Activated T-helper 17 cell treated with anti-CD3 and anti-CD28 coated beads, Interleukin-2, amount 50 U/mL, for 72 hours (primary cell): ENCODE data around the gene LFNG. TPM values are rescaled to one million over a fixed set of nuclear protein-coding genes. Genes with fewer than 3 reads are reported as not detected.
A peak's percentile ranks its signal among the peaks of the same experiment; 100 is the strongest.

Experiments used
- ATAC-seq: fragments of 150-1000 bp; cut with Tn5 transposase; replicated peaks from 2 replicates; pipeline ENCODE4 v1.10.0; 2021; ENCODE audit warnings: mild to moderate bottlenecking, moderate library complexity
- H3K27ac Mint-ChIP-seq: one replicate; pipeline ENCODE4 v1.8.0; 2022; ENCODE audit warnings: mixed read lengths
- H3K27me3 Mint-ChIP-seq: one replicate; pipeline ENCODE4 v1.8.0; 2022; ENCODE audit warnings: mixed read lengths
- H3K36me3 Mint-ChIP-seq: one replicate; pipeline ENCODE4 v1.8.0; 2022; ENCODE audit warnings: low read depth, mild to moderate bottlenecking, mixed read lengths
- H3K4me1 Mint-ChIP-seq: one replicate; pipeline ENCODE4 v1.8.0; 2022; ENCODE audit warnings: mixed read lengths
- H3K4me3 Mint-ChIP-seq: one replicate; pipeline ENCODE4 v1.8.0; 2022; ENCODE audit warnings: mild to moderate bottlenecking, mixed read lengths
- H3K9me3 Mint-ChIP-seq: one replicate; pipeline ENCODE4 v1.8.0; 2022; ENCODE audit warnings: mixed read lengths
- total RNA-seq, 2 donors: library from RNA; stranded (reverse); gene quantifications; one replicate each; pipeline ENCODE4 v1.2.3, GENCODE V29; 2022

Gene LFNG
- total RNA-seq, 2 donors from 2014 or later: 42.6 to 48.8 TPM

DNA sequence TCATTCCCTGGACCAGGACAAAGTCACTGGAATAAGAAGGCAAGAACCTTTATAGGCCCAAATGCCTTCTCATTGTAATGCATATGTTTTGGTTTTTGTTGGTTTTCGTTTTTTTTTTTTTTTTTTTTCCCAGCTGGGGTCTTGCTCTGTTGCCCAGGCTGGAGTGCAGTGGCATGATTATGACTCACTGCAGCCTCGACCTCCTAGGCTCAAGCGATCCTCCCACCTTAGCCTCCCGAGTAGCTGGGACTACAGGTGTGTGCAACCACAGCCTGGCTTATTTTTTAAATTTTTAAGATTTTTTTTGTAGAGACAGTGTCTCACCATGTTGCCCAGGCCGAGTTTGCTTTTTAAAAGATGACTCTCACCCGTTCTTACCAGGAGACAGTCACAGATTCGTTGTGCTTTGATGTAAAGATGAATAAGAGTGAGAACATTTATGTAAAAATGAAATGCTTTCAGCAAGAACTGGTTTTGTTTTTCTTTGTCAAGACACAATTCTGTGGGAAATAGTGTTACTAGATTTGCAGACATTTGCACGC, 46.8 kb downstream of the LFNG start:
- no peak overlapping the region for H3K27ac Mint-ChIP-seq
- ATAC-seq: peak; percentile 82
- no peaks in the 10 kb centered on the region for H3K36me3 Mint-ChIP-seq
- peaks cover 11% of the 10 kb centered on the region for H3K4me1 Mint-ChIP-seq
- H3K9me3 Mint-ChIP-seq: no peaks in the 10 kb centered on the region
- H3K27me3 Mint-ChIP-seq: no peaks in the 10 kb centered on the region
- H3K4me3 Mint-ChIP-seq: peak overlapping the region; percentile 71

DNA sequence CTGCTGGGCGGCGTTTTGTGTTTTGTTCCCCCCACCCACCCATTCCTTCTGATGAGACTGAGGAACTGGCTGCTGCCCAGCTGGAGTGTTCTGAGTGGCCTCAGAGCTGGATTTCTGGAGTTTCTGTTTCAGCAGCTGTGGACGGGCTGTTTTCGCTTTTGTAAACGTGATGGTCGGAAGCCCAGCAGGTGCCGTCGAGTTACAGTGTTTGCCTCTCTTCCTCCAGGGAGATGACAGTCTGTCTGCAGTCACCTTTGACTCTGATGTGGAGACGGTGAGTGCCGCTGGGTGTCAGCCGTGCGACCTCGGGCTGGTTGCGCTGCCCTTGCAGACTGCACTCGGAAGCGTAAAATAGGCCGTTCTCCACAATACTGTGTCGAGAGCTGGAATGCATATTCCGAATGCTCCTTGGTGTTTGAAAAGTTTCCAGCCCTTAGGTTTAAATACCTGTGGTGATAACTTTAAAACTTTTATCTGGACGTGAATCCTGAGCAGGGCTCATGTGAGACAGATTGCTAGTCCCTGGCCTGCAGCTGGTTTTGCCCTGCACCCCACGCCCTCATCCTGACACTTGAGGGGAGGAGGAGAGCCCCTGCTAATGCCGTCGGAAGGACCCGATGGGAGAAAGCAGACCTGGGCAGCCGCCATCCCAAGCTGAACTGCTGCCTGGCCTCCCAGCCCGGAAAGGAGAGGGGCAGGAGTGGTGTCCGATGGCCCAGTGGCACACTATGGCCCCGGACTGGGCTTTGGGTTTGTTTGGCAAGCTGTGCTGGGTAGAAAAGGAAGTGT, 47.5 kb downstream of the LFNG start:
- peak overlapping the region; percentile 71 for H3K4me3 Mint-ChIP-seq
- H3K27me3 Mint-ChIP-seq: no peaks in the 10 kb centered on the region
- H3K27ac Mint-ChIP-seq: no peak overlapping the region
- H3K9me3 Mint-ChIP-seq: no peaks in the 10 kb centered on the region
- H3K4me1 Mint-ChIP-seq: peaks cover 7% of the 10 kb centered on the region
- H3K36me3 Mint-ChIP-seq: no peaks in the 10 kb centered on the region
- ATAC-seq: peak; percentile 88

DNA sequence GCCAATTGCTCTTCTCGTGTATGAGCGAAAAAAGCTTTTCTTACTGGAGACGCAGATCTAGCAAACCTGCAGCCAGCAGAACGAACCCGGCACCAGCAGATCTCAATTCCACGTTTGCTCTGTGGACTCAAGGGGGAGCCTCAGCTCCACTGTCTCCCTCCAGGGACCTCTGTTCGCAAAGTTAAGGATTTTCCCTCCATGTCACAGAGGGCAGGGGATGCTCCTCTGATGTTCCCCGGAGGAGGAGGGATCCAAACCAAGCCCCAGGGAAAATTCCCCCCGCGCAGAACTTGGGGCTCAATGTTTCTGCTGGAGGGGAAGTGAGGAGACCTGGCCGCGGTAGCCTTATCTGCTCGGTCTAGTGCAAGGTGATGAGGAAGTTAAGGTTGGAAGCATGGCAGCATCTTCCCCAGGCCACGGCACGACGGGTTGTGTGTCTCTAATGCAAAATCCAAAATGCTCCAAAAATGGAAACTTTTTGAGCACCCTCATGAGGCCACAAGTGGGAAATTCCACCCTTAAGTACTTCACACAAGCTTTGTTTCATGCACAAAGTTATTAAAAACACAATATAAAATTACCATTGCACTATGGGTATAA, 48.2 kb downstream of the LFNG start:
- ATAC-seq: no peak
- Mint-ChIP-seq H3K4me3 (peak overlapping the region; percentile 71), H3K27ac (no peak overlapping the region), H3K9me3 (no peaks in the 10 kb centered on the region), H3K4me1 (peaks cover 7% of the 10 kb centered on the region), H3K36me3 (peaks cover under 1% of the 10 kb centered on the region), H3K27me3 (no peaks in the 10 kb centered on the region)

DNA sequence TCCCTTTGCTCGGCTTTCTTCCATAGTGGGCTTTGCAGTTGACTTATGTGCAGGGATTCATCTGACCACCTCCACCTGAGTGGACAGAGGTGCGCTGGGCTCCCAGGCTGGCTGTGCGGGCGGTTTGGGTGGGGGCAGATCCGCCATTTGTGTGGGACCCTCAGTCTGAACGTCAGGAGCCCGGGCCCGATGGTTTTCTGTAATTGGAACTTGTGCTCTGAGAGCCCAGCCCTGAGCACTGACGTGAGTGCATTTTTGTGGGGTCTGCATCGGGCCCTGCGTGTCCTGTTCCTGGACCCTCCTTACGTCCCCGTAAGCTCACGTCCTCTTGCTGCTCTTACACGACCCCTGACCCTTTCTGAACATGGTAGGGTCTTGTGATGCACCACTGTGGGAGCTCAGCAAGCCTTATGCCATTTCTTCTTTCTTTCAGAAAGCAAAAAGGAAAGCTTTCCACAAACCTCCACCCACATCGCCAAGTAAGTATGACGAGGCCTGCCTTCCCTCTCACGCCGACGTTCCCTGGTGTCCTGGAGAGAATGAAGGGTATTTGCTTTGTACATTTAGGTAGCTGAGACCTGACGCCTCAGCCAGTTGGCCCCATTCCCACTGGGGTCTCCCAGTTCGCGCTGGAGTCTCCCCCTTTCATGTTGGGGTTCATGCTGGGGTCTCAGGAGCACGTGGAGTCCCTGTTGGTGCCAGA, 49.1 kb downstream of the LFNG start:
- H3K4me3 Mint-ChIP-seq: no peak overlapping the region
- H3K9me3 Mint-ChIP-seq: no peaks in the 10 kb centered on the region
- peaks cover 7% of the 10 kb centered on the region for H3K4me1 Mint-ChIP-seq
- H3K36me3 Mint-ChIP-seq: peaks cover 8% of the 10 kb centered on the region
- ATAC-seq: no peak
- H3K27ac Mint-ChIP-seq: no peak overlapping the region
- no peaks in the 10 kb centered on the region for H3K27me3 Mint-ChIP-seq

DNA sequence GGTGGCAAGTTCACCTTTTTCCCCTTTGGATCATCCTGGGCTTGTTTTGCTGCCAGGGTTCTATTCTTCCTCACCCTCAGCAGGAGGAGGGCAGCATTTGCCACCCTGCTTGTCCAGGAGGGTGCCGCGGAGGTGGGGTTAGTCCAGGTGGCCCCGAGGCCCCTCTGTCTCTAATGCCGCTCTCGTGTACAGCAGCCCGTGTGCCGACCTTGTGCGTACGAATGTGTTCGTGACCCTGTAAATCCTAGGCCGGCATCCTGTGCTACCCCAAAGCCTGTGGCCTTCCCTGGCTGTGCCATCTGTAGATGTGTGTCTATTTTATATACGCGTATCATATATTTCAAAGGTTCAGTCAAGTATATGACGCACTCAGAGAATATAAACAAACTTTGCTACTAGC, 49.8 kb downstream of the LFNG start:
- peaks cover 7% of the 10 kb centered on the region for H3K4me1 Mint-ChIP-seq
- peaks cover 8% of the 10 kb centered on the region for H3K36me3 Mint-ChIP-seq
- H3K27ac Mint-ChIP-seq: no peak overlapping the region
- no peaks in the 10 kb centered on the region for H3K9me3 Mint-ChIP-seq
- H3K27me3 Mint-ChIP-seq: no peaks in the 10 kb centered on the region
- ATAC-seq: no peak
- no peak overlapping the region for H3K4me3 Mint-ChIP-seq

DNA sequence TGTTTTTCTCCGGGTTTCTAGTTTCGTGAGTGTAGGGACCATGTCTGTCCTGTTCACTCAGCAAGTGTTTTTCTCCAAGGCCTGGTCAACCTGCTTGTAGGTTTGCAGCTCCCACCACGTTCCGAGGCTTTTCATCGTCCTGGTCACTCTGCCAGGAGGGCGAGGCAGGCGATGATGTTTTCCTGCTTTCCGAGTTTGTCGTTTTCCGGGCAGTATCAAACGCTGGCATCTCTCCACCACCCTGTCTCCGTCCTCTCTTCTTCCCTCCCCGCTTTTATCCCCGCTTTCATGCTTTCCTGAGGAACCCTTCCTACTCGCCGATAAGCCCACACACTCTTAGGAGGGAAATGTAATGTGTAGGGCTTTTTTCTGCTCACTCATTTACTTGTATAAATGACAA, 50.4 kb downstream of the LFNG start:
- H3K4me1 Mint-ChIP-seq: peaks cover 3% of the 10 kb centered on the region
- no peaks in the 10 kb centered on the region for H3K9me3 Mint-ChIP-seq
- H3K4me3 Mint-ChIP-seq: no peak overlapping the region
- no peak overlapping the region for H3K27ac Mint-ChIP-seq
- peaks cover 8% of the 10 kb centered on the region for H3K36me3 Mint-ChIP-seq
- no peaks in the 10 kb centered on the region for H3K27me3 Mint-ChIP-seq
- ATAC-seq: no peak

DNA sequence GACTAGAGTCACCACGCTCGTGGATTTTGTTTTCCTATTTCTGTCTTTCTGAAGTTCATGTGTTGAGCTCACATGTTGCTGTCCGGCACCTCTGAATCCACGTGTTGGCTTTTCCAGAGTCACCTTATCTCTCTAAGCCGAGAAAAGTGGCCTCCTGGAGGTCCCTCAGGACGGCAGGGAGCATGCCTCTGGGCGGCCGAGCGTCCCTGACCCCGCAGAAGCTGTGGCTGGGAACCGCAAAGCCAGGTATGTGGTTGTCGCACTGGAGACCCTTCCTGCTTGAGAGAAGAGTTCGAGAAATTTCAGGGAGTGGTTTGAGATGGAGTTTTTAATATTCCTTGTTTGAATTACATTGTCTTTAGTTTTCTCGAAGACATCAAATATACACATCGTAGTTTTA, 51.8 kb downstream of the LFNG start:
- H3K27me3 Mint-ChIP-seq: no peaks in the 10 kb centered on the region
- peaks cover 8% of the 10 kb centered on the region for H3K36me3 Mint-ChIP-seq
- H3K4me1 Mint-ChIP-seq: no peaks in the 10 kb centered on the region
- H3K4me3 Mint-ChIP-seq: no peak overlapping the region
- ATAC-seq: no peak
- H3K9me3 Mint-ChIP-seq: no peaks in the 10 kb centered on the region
- no peak overlapping the region for H3K27ac Mint-ChIP-seq

DNA sequence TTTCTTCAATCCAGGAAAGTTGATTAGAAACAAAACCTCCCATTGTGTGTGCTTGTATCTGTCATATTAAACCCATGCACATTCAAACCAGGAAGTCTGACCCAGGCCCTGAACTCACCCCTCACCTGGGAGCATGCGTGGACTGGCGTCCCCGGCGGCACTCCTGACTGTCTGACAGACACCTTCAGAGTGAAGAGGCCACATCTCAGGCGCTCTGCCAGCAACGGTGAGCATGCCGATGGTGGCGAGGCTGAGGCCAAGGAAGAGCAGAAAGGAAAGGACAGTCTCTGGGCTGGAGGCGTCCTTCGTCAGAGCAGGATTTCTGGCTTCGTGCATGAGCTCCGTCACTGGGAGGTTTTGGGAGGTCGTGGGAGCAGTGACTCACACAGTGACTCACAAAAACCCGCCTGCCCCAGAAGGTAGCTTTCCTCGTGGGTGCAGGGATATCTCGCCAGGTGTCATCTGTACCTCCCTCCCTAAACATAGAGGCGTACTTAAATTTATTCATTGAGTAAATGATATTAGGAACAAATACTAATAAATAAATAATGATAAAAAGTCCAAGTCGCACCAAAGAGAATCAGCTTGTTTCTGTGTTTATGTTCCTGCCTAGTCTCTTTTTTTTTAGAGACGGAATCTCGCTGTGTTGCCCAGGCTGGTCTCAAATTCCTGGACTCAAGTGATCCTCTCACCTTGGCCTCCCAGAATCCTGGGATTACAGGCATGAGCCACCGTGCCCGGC, 52.7 kb downstream of the LFNG start:
- no peak overlapping the region for H3K4me3 Mint-ChIP-seq
- H3K27me3 Mint-ChIP-seq: no peaks in the 10 kb centered on the region
- H3K9me3 Mint-ChIP-seq: no peaks in the 10 kb centered on the region
- H3K4me1 Mint-ChIP-seq: no peaks in the 10 kb centered on the region
- ATAC-seq: peak; percentile 46
- peaks cover 8% of the 10 kb centered on the region for H3K36me3 Mint-ChIP-seq
- no peak overlapping the region for H3K27ac Mint-ChIP-seq

DNA sequence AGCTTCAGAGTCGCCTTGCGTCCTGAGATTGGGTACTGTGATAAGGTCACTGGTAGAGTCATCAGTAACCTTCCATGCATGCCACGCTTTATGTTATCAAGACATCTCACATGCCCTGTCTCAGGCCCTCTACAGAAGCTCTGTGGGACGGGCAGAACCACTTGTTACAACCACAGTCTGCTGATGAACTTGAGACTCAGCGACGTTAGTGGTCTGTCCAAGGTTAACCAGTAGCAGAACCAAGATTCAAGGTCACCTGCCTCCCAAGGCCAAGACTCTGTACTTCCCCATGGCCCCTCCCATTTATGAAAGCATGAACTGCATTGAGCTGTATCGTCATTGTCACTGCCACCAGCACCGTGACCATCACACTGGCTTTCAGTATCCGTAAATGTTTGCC, 54.2 kb downstream of the LFNG start:
- Mint-ChIP-seq H3K9me3 (no peaks in the 10 kb centered on the region), H3K4me1 (no peaks in the 10 kb centered on the region), H3K27ac (no peak overlapping the region), H3K36me3 (peaks cover 8% of the 10 kb centered on the region), H3K27me3 (no peaks in the 10 kb centered on the region), H3K4me3 (no peak overlapping the region)
- no peak for ATAC-seq

DNA sequence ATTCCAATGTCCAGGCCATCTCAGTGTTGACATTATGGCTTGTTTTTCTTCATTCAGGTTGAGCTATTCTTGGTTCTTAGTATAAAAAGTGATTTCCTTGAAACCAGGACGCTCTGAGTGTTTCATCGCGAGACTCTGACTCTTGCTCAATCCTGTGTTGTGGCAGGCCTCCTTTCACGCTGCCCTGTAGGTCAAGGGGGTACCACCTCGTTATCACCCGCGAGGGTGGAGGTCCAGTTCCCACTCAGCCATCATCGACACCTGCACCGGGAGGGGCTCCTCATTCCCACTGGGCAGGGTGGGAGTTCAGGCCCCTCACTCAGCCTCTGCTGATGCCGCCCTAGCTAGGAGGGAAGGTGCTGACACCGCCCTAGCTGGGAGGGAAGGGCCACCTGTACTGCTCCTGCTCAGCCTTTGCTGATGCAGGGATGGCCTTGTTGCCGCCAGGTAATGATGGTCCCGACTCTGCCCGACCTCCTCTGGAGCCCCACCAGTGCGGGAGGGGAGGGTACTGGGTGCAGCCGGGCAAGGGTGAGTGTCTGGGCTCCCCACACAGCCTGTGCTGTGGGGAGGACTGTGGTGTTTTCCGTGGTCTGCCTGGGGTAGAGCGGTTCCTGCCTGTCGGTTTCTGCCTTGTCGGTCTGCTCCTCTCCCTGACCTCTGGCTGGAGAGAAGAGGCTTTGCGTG, 55.6 kb downstream of the LFNG start:
- H3K27me3 Mint-ChIP-seq: no peaks in the 10 kb centered on the region
- no peak overlapping the region for H3K27ac Mint-ChIP-seq
- no peaks in the 10 kb centered on the region for H3K4me1 Mint-ChIP-seq
- ATAC-seq: no peak
- H3K36me3 Mint-ChIP-seq: peaks cover 8% of the 10 kb centered on the region
- H3K4me3 Mint-ChIP-seq: no peak overlapping the region
- no peaks in the 10 kb centered on the region for H3K9me3 Mint-ChIP-seq

DNA sequence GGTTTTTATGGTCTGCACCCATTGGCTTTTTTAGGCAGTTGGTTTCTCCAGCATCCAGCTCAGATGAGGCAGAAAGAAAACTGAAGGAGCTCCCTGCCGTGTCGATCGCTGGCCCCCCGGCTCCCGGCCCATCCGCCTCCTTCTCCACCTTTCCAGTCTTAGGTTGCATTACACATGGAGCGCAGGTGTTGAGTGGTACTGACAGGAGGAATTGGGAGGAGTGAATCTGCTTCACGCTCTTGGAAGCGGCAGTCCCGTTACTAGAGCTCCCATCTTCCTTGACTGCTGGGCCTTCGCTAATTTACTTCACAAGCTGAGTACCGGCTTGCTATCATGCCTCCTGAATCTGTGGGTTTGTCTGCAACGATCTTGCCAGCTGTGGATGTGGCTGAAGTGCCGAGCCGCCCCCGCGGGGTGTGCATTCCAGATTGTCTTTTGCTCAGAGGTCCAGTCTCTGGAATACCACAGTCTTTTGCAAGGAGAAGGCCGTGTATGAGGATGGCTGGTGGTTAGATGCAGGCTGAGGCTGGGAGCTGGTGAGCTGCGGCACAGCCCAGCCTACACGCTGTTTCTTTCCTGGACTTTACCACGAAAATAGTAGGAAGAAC, 56.3 kb downstream of the LFNG start:
- H3K27ac Mint-ChIP-seq: no peak overlapping the region
- ATAC-seq: no peak
- H3K4me3 Mint-ChIP-seq: no peak overlapping the region
- no peaks in the 10 kb centered on the region for H3K9me3 Mint-ChIP-seq
- no peaks in the 10 kb centered on the region for H3K27me3 Mint-ChIP-seq
- no peaks in the 10 kb centered on the region for H3K4me1 Mint-ChIP-seq
- peaks cover 8% of the 10 kb centered on the region for H3K36me3 Mint-ChIP-seq

DNA sequence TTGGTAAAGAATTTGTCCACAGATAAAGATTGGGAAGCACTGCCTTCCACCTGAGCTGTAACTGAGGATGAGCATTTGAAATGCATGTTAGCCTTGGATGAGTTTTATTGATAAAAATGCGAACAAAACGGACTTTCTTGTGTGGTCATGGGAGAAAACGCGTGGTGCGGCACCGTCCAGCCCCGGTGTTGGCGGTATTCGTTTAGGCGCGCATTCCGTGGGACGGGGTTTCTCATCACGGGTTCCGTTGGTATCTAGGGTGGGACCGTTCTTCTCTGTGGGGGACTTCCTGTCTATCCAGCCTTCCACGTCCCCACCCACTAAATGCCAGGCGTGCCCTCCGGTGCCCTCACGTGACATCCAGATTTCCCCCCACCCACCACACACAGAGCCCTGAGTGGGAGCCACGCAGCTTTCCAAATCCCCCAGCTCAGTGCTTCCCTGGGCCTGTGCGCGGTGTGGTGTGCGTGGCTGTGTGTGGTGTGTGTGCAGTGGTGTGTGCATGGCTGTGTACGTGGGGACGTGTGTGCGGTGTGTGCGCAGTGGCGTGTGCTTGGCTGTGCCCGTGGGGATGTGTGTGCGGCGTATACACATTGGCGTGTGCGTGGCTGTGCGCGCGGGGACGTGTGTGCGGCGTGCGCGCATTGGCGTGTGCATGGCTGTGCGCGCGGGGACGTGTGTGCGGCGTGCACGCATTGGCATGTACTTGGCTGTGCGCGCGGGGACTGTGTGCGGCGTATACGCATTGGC, 57.3 kb downstream of the LFNG start:
- Mint-ChIP-seq H3K4me3 (no peak overlapping the region), H3K36me3 (peaks cover 8% of the 10 kb centered on the region), H3K4me1 (no peaks in the 10 kb centered on the region), H3K9me3 (no peaks in the 10 kb centered on the region), H3K27ac (no peak overlapping the region), H3K27me3 (no peaks in the 10 kb centered on the region)
- ATAC-seq: no peak
